ENCODE results near the gene RHEB.

The RHEB gene

DNA sequence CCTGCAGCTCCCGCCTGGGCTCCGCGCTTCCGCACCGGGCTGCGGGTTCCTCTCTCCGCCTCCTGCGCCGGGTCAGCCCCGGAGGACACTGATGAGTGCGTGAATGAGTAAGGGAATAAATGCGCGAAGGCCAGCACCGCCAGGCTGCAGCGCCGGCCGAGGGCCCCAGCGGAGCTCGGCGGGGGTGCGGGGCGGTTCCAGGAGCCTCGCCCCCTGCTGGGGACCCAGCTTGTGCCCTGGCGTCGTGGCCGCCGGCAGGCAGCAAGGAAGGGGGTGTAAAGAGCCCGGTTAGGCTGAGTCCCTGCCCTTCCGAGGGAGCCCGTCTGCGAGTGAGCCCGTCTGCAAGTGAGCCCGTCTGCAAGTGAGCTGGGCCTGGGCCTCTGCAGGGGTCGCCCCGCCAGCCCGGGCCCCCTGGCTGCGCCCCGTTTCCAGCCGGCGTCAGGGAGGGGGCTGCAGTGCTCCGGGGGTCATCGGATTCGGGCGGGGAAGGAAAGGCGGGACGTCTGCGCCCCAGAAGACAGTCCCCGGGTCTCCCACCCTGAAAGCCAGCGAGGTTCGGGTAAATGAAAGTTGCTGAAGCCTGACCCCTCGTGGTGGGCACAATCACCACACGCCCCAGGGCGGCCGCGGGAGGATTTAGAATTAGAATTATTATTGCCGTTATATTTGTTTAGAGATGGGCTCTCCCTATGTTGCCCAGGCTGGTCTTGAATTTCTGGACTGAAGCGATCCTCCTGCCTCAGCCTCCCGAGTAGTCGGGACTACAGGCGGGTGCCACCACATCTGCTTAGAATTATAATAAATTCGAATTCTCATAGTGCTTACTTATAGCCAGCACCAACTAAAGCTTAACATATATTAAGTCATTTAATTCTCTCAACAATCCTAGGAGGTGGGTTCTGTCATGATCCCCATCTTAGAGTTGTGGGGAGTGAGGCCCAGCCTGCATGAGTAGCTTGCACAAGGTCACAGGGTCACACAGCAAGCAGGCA, 71.1 kb downstream of the RHEB start:
- peak; percentile 68 for DNase-seq (ENCODE audit: low spot score)

- DNase-seq (ENCODE audit: low spot score): no peak
These were observed 71.8 kb downstream of the RHEB start for GRCh38 chr7:151447901-151448260.

DNA sequence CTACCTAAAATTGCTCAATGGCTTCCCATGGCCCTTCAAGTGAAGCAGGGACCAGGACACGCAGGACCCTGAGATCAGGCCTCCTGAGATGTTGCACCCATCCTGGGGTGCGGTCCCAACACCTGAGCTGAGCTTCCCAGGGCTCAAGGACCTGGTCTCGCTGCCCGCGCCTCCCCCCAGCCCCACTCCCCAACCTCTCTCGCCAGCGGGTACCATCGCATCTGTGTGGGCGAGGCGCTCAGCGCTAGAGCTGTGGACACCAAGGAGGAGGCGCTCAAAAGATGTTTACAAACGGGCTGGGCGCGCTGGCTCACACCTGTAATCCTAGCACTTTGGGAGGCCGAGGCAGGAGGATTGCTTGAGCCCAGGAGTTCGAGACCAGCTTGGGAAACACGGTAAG, 72.4 kb downstream of the RHEB start:
- DNase-seq (ENCODE audit: low spot score): no peak

- no peak for DNase-seq (ENCODE audit: low spot score)
These were observed 73.3 kb downstream of the RHEB start for GRCh38 chr7:151446412-151446811.

DNA sequence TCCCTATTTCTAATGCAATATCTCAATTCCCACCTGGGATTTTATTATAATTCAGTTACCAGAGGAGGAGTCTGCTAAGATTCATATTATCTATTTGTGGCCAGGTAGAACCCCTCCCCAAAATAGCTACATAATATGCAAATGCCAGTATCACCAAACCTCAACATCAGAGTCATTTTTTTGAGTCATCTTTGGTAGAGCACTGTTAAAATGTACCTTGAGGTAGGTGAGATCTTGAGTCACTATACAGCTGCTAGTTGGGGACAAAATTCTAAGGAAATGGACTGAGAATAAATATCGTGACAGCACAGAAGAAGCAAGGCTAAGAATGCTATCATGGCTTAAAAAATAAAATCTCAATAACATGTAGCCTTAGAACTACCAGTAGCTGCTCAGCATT, 75.1 kb downstream of the RHEB start:
- DNase-seq (ENCODE audit: low spot score): no peak

DNA sequence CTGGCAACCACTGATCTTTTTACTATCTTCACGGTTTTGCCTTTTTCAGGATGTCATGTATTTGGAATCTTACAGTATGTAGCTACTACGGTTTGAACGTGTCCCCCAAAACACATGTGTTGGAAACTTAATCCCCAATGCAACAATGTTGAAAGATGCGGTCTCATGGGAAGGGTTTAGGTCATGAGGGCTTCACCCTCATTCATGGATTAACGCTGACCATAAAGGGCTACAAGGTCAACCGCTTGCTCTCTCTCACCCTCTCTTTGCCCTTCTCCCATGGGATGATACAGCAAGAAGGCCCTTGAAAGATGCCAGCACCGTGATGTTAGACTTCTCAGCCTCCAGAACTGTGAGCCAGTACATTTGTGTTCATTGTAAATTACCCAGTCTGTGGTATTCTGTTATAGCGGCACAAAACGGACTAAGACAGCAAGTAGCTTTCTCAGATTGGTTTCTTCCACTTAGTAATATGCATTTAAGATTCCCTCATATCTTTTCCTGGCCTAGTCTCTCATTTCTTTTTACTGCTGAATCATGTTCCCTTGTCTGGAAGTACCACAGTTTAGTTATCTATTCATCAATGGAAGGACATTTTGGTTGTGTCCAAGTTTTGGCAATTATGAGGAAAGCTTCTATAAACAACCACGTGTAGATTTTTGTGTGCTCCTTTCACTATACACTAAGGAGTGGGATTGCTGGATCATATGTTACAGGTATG, 76.8 kb downstream of the RHEB start:
- no peak for DNase-seq (ENCODE audit: low spot score)

- DNase-seq (ENCODE audit: low spot score): no peak
These were observed 78.8 kb downstream of the RHEB start for GRCh38 chr7:151440799-151441445.

DNA sequence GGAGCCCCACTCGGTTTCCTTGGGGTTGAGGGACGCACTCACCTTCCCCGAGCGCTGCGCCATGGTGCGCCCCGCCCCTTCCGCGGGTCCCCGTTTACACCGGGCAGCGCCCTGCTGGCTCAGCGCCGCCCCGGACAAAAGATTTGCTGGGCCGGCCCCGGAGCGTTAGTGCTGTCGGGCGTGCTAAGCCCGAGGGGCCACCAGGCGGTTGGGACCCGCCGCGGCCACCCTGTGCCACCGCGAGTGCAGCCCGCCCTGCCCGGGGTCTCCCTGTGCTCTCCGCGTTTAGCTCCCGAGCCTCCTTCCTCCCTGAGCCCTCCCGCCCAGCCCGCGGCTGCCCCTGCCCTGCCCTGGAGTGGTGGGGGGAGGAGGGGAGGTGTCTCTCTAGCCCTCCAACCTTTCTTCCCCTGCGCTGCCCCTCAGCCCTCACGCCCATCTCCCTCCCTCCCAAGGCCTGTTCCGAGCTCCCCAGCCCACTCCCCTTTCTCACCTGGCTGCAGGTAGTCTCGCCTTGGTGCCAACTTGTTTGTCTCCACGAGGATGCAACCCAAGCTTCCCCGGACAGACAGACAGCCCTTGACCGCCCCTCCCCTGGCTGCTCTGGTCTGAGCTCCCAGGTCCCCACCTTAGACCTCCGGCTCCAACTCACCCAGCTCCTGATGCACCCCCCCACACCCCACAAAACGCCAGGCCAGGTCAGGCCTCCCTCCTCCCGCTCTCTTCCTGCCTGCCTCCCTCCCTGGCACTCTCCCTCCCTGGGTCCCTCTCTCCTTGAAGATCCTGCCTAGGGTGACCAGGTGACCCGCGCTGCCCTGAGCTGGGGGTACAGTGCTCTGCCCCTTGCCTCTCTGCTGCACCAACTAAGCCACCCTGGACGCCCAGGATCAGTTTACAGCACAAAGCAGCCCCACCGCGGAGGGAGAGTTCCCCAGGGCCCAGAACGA, 79.6 kb downstream of the RHEB start, which contains the start of gene CRYGN:
Gene CRYGN (minus strand): TSS at position 287 of the 944 bp plus-strand sequence. CDS start 224 bp downstream, at position 63.
- DNase-seq (ENCODE audit: low spot score): no peak

DNA sequence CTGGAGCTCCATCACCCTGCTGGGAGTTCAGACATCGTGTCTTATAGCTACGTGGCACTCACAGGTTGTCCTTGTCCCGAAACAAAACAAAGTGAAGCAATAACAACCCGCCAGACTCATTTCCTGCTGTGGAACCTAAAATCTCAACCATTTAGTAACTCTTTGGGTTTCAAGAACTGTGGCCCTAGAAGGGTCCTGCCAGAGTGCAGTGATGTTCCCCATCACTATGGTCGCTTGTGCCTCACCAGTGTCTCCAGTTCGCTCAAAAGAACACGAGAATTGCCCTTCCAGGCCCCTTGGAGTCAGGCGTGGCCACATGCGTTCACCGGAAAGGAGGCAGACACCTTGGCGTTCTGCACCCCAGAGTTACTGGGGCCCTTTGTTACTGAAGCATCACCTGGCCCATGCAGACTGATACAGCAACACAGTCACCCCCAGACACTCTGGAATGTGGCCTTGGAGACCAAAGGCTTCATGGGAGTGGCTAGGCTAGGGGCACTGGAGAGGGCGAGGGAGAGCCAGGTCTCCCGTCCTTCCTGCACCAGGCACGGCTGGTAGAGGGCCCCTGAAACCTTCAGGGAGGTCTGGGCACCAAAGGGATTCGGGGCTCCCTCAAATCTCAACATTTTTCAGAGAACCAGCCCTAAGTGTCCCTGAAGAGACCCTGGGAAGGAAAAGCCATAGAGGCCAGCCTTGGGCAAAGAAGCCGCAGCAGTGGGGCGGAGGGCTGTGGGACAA, 80.7 kb downstream of the RHEB start:
- no peak for DNase-seq (ENCODE audit: low spot score)

GRCh38 chr7:151437866-151438516, 81.7 kb downstream of the RHEB start:
- no peak for DNase-seq (ENCODE audit: low spot score)

DNA sequence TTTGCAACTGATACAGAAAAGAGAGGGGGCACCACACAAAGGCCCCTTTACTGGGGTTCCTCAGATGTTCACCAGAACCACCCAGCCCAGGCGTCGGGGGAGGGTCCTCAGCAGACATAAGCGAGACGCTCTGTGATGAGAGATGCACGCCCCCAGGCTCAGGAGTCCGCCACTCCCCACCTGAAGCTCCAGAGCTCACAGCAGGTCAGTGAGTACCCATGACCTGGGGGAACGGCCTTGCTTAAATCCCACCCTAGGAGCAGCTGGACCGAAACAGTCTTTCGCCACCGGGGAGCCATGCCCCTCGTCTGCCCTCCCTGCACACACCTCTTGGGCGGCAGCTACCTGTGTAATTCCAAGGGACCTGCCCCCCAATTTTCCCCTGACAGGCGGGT, 82.5 kb downstream of the RHEB start:
- DNase-seq (ENCODE audit: low spot score): no peak

- no peak for DNase-seq (ENCODE audit: low spot score)
These were observed 83.1 kb downstream of the RHEB start for GRCh38 chr7:151436446-151437158.

GRCh38 chr7:151435971-151436370, 83.7 kb downstream of the RHEB start:
- no peak for DNase-seq (ENCODE audit: low spot score)

DNA sequence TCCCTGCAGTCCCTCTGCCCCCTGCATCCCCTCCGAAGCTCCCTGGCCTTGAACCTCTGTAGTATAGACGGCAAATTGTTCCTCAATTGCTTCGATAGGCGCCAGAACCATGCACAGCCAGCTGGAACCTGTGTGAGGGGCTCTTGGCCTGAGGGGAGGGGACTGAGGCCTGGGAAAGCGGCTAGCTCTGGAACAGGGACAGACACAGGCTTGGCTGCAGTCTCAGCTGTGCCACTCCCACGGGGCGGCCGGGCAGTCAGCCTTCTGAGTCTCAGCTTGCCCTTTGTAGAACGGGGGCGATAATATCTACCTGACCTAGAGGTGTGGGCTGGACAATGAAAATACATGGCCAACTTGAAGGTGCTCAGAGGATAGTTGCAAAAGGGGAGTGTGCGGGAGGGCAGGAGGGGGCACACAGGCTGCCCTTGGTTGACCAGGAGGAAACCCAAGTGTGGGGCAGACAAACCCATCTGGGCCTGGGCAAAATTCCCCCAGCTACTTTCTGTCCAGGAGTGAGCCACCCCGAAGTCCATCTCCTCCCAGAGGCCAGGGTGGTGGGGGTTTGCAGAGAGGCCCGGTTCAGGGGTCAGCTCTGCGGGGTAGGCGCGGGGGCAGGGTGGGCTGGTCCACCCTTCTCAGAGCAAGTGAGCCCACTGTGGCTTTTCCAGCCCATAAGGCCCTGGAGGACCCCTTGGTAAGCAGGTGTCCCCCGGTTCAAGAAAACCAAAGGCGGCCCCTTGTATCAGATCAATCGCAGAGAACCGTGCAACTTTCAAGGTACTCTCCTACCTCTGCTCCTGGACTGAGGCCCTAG, 84.4 kb downstream of the RHEB start:
- no peak for DNase-seq (ENCODE audit: low spot score)

DNA sequence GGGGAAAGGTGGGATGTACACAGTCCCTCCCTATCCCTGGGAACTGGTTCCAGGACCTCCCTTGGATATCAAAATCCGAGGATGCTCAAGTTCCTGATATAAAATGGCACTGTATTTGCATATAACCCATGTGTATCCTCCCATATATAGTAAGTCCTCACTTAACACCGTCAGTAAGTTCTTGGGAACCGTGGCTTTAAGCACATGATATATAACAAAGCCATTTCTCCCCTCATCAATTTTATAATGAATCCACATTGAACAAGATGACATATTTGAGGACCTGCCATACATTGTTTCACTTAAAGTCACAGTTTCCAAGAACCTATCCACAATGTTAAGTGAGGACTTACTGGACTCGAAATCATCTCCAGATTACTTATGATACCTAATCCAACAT, 85.1 kb downstream of the RHEB start:
- DNase-seq (ENCODE audit: low spot score): no peak

DNA sequence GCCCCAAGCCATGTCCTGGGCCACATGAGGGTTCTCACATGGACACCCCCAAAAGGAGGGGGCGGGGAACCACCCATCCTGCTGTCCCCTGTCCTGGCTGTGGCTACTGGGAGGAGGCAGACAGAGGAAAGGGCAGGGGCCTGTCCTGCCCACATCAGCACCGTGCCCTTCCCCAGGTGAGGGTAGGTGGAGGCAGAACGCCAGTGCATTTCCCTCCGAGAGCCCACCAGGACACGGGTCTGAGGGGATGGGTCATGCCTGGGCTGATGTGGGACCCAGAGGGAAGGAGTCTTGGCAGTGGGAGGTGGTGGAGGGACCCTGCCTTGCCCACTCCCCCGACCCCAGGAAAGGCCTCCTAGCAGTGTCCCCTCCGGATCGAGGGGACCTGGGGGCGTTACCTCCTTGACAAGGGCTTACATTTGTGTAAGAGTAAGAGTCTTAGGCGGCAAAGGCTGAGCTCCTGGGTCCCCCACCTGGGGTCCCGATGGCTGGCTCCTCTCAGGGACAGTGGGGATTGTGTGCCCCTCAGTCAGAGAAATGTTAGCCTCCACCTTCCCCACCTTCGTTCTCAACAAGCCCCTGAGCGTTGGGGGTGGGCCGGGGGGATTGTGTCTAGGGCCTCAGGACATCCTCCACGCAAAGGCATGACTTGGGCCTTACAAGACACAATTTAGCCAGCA, 85.8 kb downstream of the RHEB start:
- no peak for DNase-seq (ENCODE audit: low spot score)

GRCh38 chr7:151432658-151433521, 86.8 kb downstream of the RHEB start:
- DNase-seq (ENCODE audit: low spot score): peak; percentile 65

Measured in NAMALWA (cell line).